ENCODE measurements around the gene GPR68.
"Not testable (repeated sequence)": the region's sequence is repeated elsewhere in the genome, so short reads cannot be mapped to it uniquely, and the experiment has no call there.

GPR68 gene

DNA sequence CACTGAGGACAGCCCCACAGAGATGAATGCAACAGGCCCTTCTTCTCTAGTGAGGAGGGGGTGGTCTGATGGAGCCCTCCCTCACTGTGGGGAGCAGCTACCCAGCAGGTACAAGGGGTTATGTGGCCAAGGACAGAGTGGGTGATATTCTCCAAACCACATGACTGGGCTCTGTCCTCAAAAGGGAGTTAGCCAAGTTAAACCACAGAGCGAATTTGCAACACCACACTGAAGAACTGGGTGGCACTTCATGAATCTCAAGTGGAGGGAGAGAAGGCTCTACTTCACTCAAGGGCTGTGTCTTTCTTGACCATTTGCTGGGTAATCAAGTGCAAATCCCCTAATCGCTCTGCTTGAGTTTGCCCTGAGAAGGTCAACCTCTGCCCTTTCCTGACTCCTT lies 12.5 kb downstream of the GPR68 start:
- TF ChIP-seq, protein P1, sequence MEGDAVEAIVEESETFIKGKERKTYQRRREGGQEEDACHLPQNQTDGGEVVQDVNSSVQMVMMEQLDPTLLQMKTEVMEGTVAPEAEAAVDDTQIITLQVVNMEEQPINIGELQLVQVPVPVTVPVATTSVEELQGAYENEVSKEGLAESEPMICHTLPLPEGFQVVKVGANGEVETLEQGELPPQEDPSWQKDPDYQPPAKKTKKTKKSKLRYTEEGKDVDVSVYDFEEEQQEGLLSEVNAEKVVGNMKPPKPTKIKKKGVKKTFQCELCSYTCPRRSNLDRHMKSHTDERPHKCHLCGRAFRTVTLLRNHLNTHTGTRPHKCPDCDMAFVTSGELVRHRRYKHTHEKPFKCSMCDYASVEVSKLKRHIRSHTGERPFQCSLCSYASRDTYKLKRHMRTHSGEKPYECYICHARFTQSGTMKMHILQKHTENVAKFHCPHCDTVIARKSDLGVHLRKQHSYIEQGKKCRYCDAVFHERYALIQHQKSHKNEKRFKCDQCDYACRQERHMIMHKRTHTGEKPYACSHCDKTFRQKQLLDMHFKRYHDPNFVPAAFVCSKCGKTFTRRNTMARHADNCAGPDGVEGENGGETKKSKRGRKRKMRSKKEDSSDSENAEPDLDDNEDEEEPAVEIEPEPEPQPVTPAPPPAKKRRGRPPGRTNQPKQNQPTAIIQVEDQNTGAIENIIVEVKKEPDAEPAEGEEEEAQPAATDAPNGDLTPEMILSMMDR (conservative IDR thresholded peaks at IDR 0.05) = no peak
- H3K27ac ChIP-seq = no peak overlapping the region

DNA sequence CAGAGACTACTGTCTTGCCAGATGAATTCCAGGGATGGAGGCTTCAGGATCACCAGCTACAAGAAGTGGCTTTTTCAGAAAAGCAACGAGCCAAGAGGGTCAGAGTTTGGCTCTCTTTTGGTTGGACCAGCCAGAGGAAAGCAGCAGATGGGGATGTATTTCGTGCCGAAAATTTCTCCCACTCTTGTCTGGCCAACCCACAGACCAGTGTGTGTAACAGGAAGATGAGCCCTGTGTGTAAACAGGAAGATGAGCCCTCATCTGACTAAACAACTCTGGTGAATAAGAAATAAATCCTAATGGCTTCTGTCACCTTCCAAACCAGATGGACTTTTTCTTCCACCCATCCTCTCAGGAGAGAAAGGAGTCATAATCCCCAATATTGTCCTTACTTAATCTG lies 13.1 kb downstream of the GPR68 start:
- no peak overlapping the region for H3K27ac ChIP-seq
- TF ChIP-seq, protein P1 (conservative IDR thresholded peaks at IDR 0.05) = no peak

DNA sequence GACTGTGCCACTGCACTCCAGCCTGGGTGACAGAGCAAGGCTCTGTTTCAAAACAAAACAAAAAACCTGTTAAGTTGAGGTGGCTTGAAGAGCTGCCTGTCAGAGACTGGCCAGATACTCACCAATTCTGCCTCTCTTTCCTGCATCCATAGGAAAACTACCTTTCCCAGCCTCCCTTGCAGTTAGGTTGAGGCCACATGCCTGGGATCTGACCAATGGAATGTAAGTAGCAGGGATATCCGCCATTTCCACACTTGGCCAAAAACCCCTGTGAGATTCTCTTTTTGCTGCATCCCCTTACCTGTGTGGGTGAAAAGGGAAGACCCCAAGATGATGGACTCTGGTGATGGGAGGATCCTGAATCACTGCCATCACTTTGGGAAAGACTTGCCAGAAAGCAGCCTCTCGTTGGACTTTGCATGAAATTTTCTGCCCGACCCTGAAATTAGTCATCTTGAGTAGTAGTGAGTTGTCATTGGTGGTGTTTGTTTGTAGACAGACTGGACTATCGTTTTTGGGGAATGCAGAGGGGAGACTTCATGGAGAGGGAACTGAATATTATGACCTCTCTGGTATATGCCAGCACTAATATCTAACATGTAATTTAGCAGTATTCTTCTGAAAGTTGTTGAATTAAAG lies 14.0 kb downstream of the GPR68 start:
- TF ChIP-seq, protein P1 (conservative IDR thresholded peaks at IDR 0.05) = no peak
- no peak overlapping the region for H3K27ac ChIP-seq

DNA sequence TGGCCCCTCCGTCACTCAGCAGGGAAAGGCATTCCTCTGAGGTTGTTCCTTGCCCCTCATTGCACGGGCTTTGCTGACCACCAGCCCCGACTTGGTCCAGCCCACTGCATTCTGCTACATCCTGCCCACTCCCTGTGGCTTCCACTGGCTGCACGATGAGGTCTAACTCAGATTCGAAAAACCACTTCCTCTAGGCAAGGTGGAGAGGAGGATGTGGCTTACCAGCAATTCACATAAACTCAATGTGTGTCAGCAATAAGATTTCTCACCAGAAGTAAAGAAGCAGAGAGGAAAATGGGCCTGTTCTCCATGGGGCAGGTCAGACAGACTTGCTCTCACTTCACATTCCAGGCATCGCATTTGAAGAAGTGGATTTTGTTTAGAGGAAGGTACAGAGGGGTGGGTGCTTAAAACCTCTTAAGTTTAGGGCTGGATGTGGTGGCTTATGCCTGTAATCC lies 14.7 kb downstream of the GPR68 start:
- TF ChIP-seq, protein P1 (conservative IDR thresholded peaks at IDR 0.05) = no peak
- H3K27ac ChIP-seq = no peak overlapping the region

DNA sequence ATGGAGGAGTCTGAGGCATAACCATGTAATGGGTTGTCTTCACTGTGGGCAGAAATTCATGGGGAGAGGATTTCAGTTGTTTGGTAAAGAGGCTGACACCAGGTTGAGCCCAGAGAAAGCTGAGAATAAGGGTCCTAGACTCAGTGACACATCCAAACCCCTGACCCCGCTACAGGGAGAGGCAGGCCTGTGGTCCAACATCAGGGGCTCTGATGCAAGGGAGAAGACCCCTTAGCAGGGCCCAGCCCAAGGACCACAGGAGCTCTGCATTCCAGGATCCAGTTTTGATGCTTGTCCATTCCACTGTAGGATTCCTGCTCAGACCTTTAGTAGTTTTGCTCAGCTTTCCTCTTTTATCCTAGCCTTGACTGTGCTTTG lies 15.5 kb downstream of the GPR68 start:
- H3K27ac ChIP-seq = no peak overlapping the region
- TF ChIP-seq, protein P1 (conservative IDR thresholded peaks at IDR 0.05) = no peak

DNA sequence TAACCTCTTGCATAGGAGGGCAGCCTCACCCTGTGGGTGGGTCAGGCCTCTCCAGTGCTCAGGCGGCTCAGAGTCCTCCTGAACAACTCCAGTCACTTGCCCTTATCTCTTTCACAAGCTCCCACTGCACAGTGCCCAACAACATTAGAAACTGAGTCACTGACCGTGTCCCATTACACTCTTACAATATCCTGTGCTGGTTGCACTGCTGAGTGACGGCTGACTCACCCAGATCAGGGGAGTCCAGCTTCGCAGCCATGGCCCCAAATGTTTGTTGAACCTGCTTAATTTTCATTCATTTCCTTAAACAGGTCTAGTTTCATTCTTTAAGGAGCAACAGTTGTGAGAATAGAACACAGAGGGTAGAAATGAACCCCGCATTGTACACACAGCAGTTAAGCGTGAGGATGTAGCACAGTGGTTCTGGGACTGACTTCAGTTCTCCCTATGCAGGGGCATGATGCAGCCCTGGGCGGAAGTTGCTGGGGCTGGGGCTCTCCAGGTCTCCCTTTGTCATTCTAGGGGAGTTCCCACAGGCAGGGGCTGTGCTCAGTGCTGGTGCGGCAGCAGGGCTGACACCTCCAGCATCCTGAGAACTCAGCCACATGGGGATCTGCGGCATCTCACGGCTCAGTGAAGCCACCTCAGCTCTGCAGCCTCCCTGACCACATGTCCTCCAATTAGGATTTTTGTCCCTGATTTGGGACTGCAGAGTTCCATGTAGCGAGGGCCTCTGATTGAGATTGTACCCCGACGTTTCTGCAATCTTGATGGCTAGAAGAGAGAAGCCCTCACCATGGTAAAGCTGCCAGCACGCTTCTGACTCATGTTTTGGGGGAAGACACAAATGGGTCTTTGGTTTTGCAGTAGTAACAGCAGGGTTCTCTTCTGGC lies 16.1 kb downstream of the GPR68 start:
- no peak overlapping the region for H3K27ac ChIP-seq
- TF ChIP-seq, protein P1 (conservative IDR thresholded peaks at IDR 0.05) = no peak

DNA sequence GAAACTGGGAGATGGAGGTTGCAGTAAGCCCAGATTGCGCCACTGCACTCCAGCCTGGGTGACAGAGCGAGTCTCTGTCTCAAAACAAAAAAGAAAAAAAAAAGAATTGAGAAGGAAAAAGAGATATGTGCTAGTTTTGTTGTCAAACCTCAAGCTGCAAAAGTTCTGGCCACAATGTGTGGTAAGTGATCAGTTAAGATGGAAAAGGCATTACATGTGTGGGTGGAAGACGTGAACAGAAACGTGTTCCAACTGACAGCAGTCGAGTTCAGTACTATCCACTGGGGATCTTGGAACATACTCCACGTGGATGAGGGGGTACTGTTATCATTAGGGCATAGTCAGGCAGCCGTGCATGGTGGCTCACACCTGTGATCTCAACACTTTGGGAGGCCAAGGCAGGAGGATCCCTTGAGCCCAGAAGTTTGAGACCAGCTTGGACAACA lies 17.3 kb downstream of the GPR68 start:
- H3K27ac ChIP-seq = no peak overlapping the region
- TF ChIP-seq, protein P1 (conservative IDR thresholded peaks at IDR 0.05) = no peak

DNA sequence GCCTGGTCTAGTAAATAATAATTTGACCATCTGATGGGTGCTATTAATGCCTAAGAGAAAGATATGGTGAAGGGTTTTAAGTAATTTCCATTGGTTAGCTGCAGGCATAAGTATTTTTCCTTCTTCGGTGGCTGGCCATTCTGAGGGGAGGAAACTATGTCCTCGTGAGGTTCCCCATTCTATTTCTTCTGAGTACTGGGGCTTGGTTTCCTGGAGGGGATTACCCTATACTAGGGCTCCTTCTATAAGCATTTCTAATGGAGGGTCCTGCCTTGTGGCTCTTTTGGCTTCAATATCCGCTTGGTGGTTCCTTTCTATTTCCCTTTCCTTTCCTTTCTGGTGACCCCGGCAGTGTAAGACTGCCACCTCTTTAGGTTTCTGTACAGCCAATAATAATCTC lies 18.1 kb downstream of the GPR68 start:
- H3K27ac ChIP-seq = not testable (repeated sequence)

Data from VCaP (cell line).